ENCODE data around the gene CUEDC1. TPM values are rescaled to one million over a fixed set of nuclear protein-coding genes. Genes with fewer than 3 reads are reported as not detected.
A peak's percentile ranks its signal among the peaks of the same experiment; 100 is the strongest.

Gene CUEDC1
- total and polyA plus RNA-seq, 2 of the 13 experiments (the other 11 are each of a cell fraction or from before 2014, with no cell fraction given) = 7.4 to 12.9 TPM

DNA sequence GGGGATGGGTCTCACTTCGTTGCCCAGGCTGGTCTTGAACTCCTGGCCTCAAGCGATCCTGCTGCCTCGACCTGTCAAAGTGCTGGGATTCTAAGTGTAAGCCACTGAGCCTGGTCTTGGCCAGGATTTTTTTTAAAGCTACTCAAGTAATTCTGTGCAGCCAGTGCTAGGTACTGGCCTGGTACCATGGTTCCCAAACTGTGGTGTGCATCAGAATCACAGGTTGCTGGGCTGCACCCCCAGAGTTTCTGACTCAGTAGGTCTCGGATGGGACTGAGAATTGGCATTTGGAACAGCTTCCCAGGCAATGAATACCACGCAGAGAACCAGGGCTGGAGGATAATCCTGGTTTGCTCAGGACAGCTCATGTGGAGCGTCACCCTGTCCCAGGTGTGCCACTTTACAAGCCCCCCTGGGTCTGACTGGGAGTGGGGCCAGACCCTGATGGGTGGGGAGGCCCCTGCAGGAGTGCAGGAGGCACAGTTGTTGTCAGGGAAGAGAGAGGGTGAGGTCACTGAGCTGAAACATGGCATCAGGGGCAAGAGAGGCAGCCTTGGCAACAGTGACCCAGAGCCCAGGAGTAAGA, 94.7 kb downstream of the CUEDC1 start (continued):
- TF ChIP-seq, protein P1, sequence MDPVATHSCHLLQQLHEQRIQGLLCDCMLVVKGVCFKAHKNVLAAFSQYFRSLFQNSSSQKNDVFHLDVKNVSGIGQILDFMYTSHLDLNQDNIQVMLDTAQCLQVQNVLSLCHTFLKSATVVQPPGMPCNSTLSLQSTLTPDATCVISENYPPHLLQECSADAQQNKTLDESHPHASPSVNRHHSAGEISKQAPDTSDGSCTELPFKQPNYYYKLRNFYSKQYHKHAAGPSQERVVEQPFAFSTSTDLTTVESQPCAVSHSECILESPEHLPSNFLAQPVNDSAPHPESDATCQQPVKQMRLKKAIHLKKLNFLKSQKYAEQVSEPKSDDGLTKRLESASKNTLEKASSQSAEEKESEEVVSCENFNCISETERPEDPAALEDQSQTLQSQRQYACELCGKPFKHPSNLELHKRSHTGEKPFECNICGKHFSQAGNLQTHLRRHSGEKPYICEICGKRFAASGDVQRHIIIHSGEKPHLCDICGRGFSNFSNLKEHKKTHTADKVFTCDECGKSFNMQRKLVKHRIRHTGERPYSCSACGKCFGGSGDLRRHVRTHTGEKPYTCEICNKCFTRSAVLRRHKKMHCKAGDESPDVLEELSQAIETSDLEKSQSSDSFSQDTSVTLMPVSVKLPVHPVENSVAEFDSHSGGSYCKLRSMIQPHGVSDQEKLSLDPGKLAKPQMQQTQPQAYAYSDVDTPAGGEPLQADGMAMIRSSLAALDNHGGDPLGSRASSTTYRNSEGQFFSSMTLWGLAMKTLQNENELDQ (CRISPR knock-in tag; IDR thresholded peaks at IDR 0.05; ENCODE audit: borderline replicate concordance) = no peak
- TF ChIP-seq, protein P2, sequence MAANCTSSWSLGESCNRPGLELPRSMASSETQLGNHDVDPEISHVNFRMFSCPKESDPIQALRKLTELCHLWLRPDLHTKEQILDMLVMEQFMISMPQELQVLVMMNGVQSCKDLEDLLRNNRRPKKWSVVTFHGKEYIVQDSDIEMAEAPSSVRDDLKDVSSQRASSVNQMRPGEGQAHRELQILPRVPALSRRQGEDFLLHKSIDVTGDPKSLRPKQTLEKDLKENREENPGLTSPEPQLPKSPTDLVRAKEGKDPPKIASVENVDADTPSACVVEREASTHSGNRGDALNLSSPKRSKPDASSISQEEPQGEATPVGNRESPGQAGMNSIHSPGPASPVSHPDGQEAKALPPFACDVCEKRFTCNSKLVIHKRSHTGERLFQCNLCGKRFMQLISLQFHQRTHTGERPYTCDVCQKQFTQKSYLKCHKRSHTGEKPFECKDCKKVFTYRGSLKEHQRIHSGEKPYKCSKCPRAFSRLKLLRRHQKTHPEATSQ (CRISPR knock-in tag; IDR thresholded peaks at IDR 0.05; ENCODE audit: borderline replicate concordance) = no peak
- no peak for TF ChIP-seq ZKSCAN5 (CRISPR knock-in tag; IDR thresholded peaks at IDR 0.05)
- no peak for TF ChIP-seq ZBTB3 (CRISPR knock-in tag; IDR thresholded peaks at IDR 0.05; ENCODE audit: borderline replicate concordance, low read depth)
- no peak for TF ChIP-seq CEBPG (CRISPR knock-in tag; IDR thresholded peaks at IDR 0.05)
- TF ChIP-seq ZNF282 (IDR thresholded peaks at IDR 0.05; ENCODE audit: partially characterized antibody) = no peak
- TF ChIP-seq, protein P3, sequence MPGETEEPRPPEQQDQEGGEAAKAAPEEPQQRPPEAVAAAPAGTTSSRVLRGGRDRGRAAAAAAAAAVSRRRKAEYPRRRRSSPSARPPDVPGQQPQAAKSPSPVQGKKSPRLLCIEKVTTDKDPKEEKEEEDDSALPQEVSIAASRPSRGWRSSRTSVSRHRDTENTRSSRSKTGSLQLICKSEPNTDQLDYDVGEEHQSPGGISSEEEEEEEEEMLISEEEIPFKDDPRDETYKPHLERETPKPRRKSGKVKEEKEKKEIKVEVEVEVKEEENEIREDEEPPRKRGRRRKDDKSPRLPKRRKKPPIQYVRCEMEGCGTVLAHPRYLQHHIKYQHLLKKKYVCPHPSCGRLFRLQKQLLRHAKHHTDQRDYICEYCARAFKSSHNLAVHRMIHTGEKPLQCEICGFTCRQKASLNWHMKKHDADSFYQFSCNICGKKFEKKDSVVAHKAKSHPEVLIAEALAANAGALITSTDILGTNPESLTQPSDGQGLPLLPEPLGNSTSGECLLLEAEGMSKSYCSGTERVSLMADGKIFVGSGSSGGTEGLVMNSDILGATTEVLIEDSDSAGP (CRISPR knock-in tag; IDR thresholded peaks at IDR 0.05; ENCODE audit: borderline replicate concordance) = no peak; the same call in 1 of the 2 replicates
- TF ChIP-seq HOXD1 (CRISPR knock-in tag; IDR thresholded peaks at IDR 0.05) = no peak
- TF ChIP-seq ZNF7 (CRISPR knock-in tag; IDR thresholded peaks at IDR 0.05) = no peak
- TF ChIP-seq ZNF121 (CRISPR knock-in tag; IDR thresholded peaks at IDR 0.05) = no peak
- TF ChIP-seq, protein P4, sequence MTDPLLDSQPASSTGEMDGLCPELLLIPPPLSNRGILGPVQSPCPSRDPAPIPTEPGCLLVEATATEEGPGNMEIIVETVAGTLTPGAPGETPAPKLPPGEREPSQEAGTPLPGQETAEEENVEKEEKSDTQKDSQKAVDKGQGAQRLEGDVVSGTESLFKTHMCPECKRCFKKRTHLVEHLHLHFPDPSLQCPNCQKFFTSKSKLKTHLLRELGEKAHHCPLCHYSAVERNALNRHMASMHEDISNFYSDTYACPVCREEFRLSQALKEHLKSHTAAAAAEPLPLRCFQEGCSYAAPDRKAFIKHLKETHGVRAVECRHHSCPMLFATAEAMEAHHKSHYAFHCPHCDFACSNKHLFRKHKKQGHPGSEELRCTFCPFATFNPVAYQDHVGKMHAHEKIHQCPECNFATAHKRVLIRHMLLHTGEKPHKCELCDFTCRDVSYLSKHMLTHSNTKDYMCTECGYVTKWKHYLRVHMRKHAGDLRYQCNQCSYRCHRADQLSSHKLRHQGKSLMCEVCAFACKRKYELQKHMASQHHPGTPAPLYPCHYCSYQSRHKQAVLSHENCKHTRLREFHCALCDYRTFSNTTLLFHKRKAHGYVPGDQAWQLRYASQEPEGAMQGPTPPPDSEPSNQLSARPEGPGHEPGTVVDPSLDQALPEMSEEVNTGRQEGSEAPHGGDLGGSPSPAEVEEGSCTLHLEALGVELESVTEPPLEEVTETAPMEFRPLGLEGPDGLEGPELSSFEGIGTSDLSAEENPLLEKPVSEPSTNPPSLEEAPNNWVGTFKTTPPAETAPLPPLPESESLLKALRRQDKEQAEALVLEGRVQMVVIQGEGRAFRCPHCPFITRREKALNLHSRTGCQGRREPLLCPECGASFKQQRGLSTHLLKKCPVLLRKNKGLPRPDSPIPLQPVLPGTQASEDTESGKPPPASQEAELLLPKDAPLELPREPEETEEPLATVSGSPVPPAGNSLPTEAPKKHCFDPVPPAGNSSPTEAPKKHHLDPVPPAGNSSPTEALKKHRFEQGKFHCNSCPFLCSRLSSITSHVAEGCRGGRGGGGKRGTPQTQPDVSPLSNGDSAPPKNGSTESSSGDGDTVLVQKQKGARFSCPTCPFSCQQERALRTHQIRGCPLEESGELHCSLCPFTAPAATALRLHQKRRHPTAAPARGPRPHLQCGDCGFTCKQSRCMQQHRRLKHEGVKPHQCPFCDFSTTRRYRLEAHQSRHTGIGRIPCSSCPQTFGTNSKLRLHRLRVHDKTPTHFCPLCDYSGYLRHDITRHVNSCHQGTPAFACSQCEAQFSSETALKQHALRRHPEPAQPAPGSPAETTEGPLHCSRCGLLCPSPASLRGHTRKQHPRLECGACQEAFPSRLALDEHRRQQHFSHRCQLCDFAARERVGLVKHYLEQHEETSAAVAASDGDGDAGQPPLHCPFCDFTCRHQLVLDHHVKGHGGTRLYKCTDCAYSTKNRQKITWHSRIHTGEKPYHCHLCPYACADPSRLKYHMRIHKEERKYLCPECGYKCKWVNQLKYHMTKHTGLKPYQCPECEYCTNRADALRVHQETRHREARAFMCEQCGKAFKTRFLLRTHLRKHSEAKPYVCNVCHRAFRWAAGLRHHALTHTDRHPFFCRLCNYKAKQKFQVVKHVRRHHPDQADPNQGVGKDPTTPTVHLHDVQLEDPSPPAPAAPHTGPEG (CRISPR knock-in tag; IDR thresholded peaks at IDR 0.05) = no peak
- TF ChIP-seq, protein P5, sequence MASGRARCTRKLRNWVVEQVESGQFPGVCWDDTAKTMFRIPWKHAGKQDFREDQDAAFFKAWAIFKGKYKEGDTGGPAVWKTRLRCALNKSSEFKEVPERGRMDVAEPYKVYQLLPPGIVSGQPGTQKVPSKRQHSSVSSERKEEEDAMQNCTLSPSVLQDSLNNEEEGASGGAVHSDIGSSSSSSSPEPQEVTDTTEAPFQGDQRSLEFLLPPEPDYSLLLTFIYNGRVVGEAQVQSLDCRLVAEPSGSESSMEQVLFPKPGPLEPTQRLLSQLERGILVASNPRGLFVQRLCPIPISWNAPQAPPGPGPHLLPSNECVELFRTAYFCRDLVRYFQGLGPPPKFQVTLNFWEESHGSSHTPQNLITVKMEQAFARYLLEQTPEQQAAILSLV (CRISPR knock-in tag; IDR thresholded peaks at IDR 0.05; ENCODE audit: borderline replicate concordance) = 0 out of 2 replicates have a peak, but pooled peaks have one; percentile 10
- TF ChIP-seq, protein P6, sequence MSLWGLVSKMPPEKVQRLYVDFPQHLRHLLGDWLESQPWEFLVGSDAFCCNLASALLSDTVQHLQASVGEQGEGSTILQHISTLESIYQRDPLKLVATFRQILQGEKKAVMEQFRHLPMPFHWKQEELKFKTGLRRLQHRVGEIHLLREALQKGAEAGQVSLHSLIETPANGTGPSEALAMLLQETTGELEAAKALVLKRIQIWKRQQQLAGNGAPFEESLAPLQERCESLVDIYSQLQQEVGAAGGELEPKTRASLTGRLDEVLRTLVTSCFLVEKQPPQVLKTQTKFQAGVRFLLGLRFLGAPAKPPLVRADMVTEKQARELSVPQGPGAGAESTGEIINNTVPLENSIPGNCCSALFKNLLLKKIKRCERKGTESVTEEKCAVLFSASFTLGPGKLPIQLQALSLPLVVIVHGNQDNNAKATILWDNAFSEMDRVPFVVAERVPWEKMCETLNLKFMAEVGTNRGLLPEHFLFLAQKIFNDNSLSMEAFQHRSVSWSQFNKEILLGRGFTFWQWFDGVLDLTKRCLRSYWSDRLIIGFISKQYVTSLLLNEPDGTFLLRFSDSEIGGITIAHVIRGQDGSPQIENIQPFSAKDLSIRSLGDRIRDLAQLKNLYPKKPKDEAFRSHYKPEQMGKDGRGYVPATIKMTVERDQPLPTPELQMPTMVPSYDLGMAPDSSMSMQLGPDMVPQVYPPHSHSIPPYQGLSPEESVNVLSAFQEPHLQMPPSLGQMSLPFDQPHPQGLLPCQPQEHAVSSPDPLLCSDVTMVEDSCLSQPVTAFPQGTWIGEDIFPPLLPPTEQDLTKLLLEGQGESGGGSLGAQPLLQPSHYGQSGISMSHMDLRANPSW (CRISPR knock-in tag; IDR thresholded peaks at IDR 0.05; ENCODE audit: borderline replicate concordance) = no peak

Measured in HepG2 (cell line).